NAMALWA (cell line): Measurements from ENCODE around the gene ZNF337.
A peak's percentile ranks its signal among the peaks of the same experiment; 100 is the strongest.
"Not testable (repeated sequence)": the region's sequence is repeated elsewhere in the genome, so short reads cannot be mapped to it uniquely, and the experiment has no call there.

ENCODE experiments used
- DNase-seq: peaks from one replicate; pipeline ENCODE4 v3.0.0-alpha.2; 2015; ENCODE audit warnings: low spot score

ZNF337 gene

GRCh38 chr20:25696371-25697131, at the start of gene ZNF337:
ZNF337 (minus strand) TSS chr20:25696853; CDS start chr20:25686417, 10,436 bp downstream.
- DNase-seq = peak; percentile 92

- no peak for DNase-seq
Measured at GRCh38 chr20:25745738-25746137, 49.1 kb upstream of the ZNF337 start.

GRCh38 chr20:25745100-25745499, 48.4 kb upstream of the ZNF337 start:
- DNase-seq = no peak

- DNase-seq = no peak
Measured at GRCh38 chr20:25744261-25744660, 47.6 kb upstream of the ZNF337 start.

GRCh38 chr20:25741088-25741487, 44.4 kb upstream of the ZNF337 start:
- no peak for DNase-seq

GRCh38 chr20:25739615-25740320, 43.1 kb upstream of the ZNF337 start:
- no peak for DNase-seq

GRCh38 chr20:25738198-25738597, 41.5 kb upstream of the ZNF337 start:
- DNase-seq = no peak

GRCh38 chr20:25733903-25734302, 37.2 kb upstream of the ZNF337 start:
- DNase-seq = no peak

GRCh38 chr20:25730862-25731261, 34.2 kb upstream of the ZNF337 start:
- DNase-seq = no peak

- DNase-seq = no peak
Measured at GRCh38 chr20:25726357-25726756, 29.7 kb upstream of the ZNF337 start.

GRCh38 chr20:25725639-25726038, 29.0 kb upstream of the ZNF337 start:
- DNase-seq = no peak

- no peak for DNase-seq
Measured at GRCh38 chr20:25723975-25724374, 27.3 kb upstream of the ZNF337 start.

- DNase-seq = no peak
Measured at GRCh38 chr20:25720285-25720684, 23.6 kb upstream of the ZNF337 start.

- not testable (repeated sequence) for DNase-seq
Measured at GRCh38 chr20:25718896-25719809, 22.5 kb upstream of the ZNF337 start.

GRCh38 chr20:25707695-25708094, 11.0 kb upstream of the ZNF337 start:
- no peak for DNase-seq

- no peak for DNase-seq
Measured at GRCh38 chr20:25706793-25707192, 10.1 kb upstream of the ZNF337 start.

- DNase-seq = no peak
Measured at GRCh38 chr20:25705830-25706351, 9.2 kb upstream of the ZNF337 start.

GRCh38 chr20:25704303-25704702, 7.7 kb upstream of the ZNF337 start:
- not testable (repeated sequence) for DNase-seq

GRCh38 chr20:25700835-25701234, 4.2 kb upstream of the ZNF337 start:
- DNase-seq = not testable (repeated sequence)

- no peak for DNase-seq
Measured at GRCh38 chr20:25699914-25700313, 3.3 kb upstream of the ZNF337 start.

- DNase-seq = no peak
Measured at GRCh38 chr20:25697132-25697446, 436 bp upstream of the ZNF337 start.
